T-helper 2 cell treated with Interferon-gamma antibody and Interleukin-4, amounts not matched to agents 5 μg/mL and 100 μg/mL, for 36 hours (primary cell): ENCODE results near the gene ZPR1.

Experiments used
- DNase-seq: peaks from one replicate; pipeline ENCODE4 v3.0.0; 2021; ENCODE audit warnings: low spot score
- H3K27ac Mint-ChIP-seq: one replicate; pipeline ENCODE4 v1.8.0; 2021; ENCODE audit warnings: mild to moderate bottlenecking, mixed read lengths
- H3K27me3 Mint-ChIP-seq: one replicate; pipeline ENCODE4 v1.8.0; 2021; ENCODE audit warnings: low read depth, mixed read lengths
- H3K36me3 Mint-ChIP-seq: one replicate; pipeline ENCODE4 v1.8.0; 2021; ENCODE audit warnings: low read depth, mixed read lengths
- H3K4me1 Mint-ChIP-seq: one replicate; pipeline ENCODE4 v1.8.0; 2021; ENCODE audit warnings: low read depth, mixed read lengths
- H3K4me3 Mint-ChIP-seq: one replicate; pipeline ENCODE4 v1.8.0; 2022; ENCODE audit warnings: mild to moderate bottlenecking, moderate library complexity, mixed read lengths
- H3K9me3 Mint-ChIP-seq: one replicate; pipeline ENCODE4 v1.8.0; 2021; ENCODE audit warnings: mixed read lengths

ZPR1 gene

GRCh38 chr11:116792144-116792868 is 4.5 kb upstream of the ZPR1 start:
- no peaks in the 10 kb centered on the region for H3K9me3 Mint-ChIP-seq
- peaks cover 1% of the 10 kb centered on the region for H3K36me3 Mint-ChIP-seq
- DNase-seq = no peak
- peaks cover 8% of the 10 kb centered on the region for H3K4me1 Mint-ChIP-seq
- peaks cover 2% of the 10 kb centered on the region for H3K27me3 Mint-ChIP-seq
- no peak overlapping the region for H3K4me3 Mint-ChIP-seq
- H3K27ac Mint-ChIP-seq = no peak overlapping the region

GRCh38 chr11:116791813-116792143 is 4.0 kb upstream of the ZPR1 start, which contains the start of gene APOA5:
TSS of gene APOA5 (minus strand) at chr11:116791879. CDS start at chr11:116791860, 19 bp downstream.
- Mint-ChIP-seq H3K4me3 (no peak within 1 kb of the TSS), H3K36me3 (peaks cover 7% of the 10 kb centered on the region), H3K27ac (no peak within 1 kb of the TSS), H3K9me3 (no peaks in the 10 kb centered on the region), H3K4me1 (peaks cover 12% of the 10 kb centered on the region), H3K27me3 (peaks cover 2% of the 10 kb centered on the region)
- DNase-seq = no peak

GRCh38 chr11:116791002-116791812 is 3.4 kb upstream of the ZPR1 start:
- no peak overlapping the region for H3K4me3 Mint-ChIP-seq
- no peaks in the 10 kb centered on the region for H3K27me3 Mint-ChIP-seq
- no peak overlapping the region for H3K27ac Mint-ChIP-seq
- no peaks in the 10 kb centered on the region for H3K9me3 Mint-ChIP-seq
- DNase-seq = peak; percentile 66
- H3K4me1 Mint-ChIP-seq = peaks cover 12% of the 10 kb centered on the region
- peaks cover 12% of the 10 kb centered on the region for H3K36me3 Mint-ChIP-seq

- no peak for DNase-seq
- Mint-ChIP-seq H3K36me3 (peaks cover 18% of the 10 kb centered on the region), H3K4me1 (peaks cover 16% of the 10 kb centered on the region), H3K4me3 (no peak overlapping the region), H3K9me3 (no peaks in the 10 kb centered on the region), H3K27me3 (no peaks in the 10 kb centered on the region), H3K27ac (no peak overlapping the region)
Measured at GRCh38 chr11:116790167-116791001, 2.6 kb upstream of the ZPR1 start.

GRCh38 chr11:116788975-116789374 is 1.2 kb upstream of the ZPR1 start:
- Mint-ChIP-seq H3K27ac (no peak overlapping the region), H3K36me3 (peaks cover 32% of the 10 kb centered on the region), H3K4me3 (peak overlapping the region; percentile 91), H3K4me1 (peaks cover 20% of the 10 kb centered on the region), H3K9me3 (no peaks in the 10 kb centered on the region), H3K27me3 (no peaks in the 10 kb centered on the region)
- no peak for DNase-seq

- Mint-ChIP-seq H3K27me3 (no peaks in the 10 kb centered on the region), H3K4me3 (peak overlapping the region; percentile 91), H3K36me3 (peaks cover 33% of the 10 kb centered on the region), H3K9me3 (no peaks in the 10 kb centered on the region), H3K27ac (peak overlapping the region; percentile 90), H3K4me1 (peaks cover 18% of the 10 kb centered on the region)
- no peak for DNase-seq
Measured at GRCh38 chr11:116788534-116788933, 711 bp upstream of the ZPR1 start.

- Mint-ChIP-seq H3K36me3 (peaks cover 42% of the 10 kb centered on the region), H3K27me3 (no peaks in the 10 kb centered on the region), H3K27ac (peak overlapping the region; percentile 90), H3K4me1 (peaks cover 21% of the 10 kb centered on the region), H3K4me3 (peak overlapping the region; percentile 91), H3K9me3 (no peaks in the 10 kb centered on the region)
- DNase-seq = no peak
Measured at GRCh38 chr11:116787436-116787785, 412 bp downstream of the ZPR1 start.

- no peak for DNase-seq
- Mint-ChIP-seq H3K4me1 (peaks cover 24% of the 10 kb centered on the region), H3K4me3 (peak overlapping the region; percentile 91), H3K27ac (peak overlapping the region; percentile 90), H3K9me3 (no peaks in the 10 kb centered on the region), H3K36me3 (peaks cover 46% of the 10 kb centered on the region), H3K27me3 (no peaks in the 10 kb centered on the region)
Measured at GRCh38 chr11:116786966-116787365, 857 bp downstream of the ZPR1 start.

GRCh38 chr11:116786326-116786725 is 1.5 kb downstream of the ZPR1 start:
- Mint-ChIP-seq H3K9me3 (no peaks in the 10 kb centered on the region), H3K27ac (no peak overlapping the region), H3K4me1 (peaks cover 24% of the 10 kb centered on the region), H3K36me3 (peaks cover 50% of the 10 kb centered on the region), H3K27me3 (no peaks in the 10 kb centered on the region), H3K4me3 (peak overlapping the region; percentile 91)
- no peak for DNase-seq

- no peak for DNase-seq
- H3K36me3 Mint-ChIP-seq = peaks cover 83% of the 10 kb centered on the region
- peaks cover 28% of the 10 kb centered on the region for H3K4me1 Mint-ChIP-seq
- no peaks in the 10 kb centered on the region for H3K27me3 Mint-ChIP-seq
- no peaks in the 10 kb centered on the region for H3K9me3 Mint-ChIP-seq
- no peak overlapping the region for H3K4me3 Mint-ChIP-seq
- no peak overlapping the region for H3K27ac Mint-ChIP-seq
Measured at GRCh38 chr11:116782728-116783127, 5.1 kb downstream of the ZPR1 start.

- DNase-seq = no peak
- no peaks in the 10 kb centered on the region for H3K27me3 Mint-ChIP-seq
- H3K4me3 Mint-ChIP-seq = no peak overlapping the region
- peaks cover 32% of the 10 kb centered on the region for H3K4me1 Mint-ChIP-seq
- peaks cover 63% of the 10 kb centered on the region for H3K36me3 Mint-ChIP-seq
- no peaks in the 10 kb centered on the region for H3K9me3 Mint-ChIP-seq
- no peak overlapping the region for H3K27ac Mint-ChIP-seq
Measured at GRCh38 chr11:116778556-116778955, 9.3 kb downstream of the ZPR1 start.

GRCh38 chr11:116777056-116777455 is 10.8 kb downstream of the ZPR1 start:
- DNase-seq = no peak
- peaks cover 50% of the 10 kb centered on the region for H3K36me3 Mint-ChIP-seq
- H3K4me3 Mint-ChIP-seq = no peak overlapping the region
- H3K27ac Mint-ChIP-seq = no peak overlapping the region
- H3K27me3 Mint-ChIP-seq = no peaks in the 10 kb centered on the region
- H3K4me1 Mint-ChIP-seq = peaks cover 32% of the 10 kb centered on the region
- no peaks in the 10 kb centered on the region for H3K9me3 Mint-ChIP-seq

GRCh38 chr11:116776522-116776984 is 11.3 kb downstream of the ZPR1 start:
- DNase-seq = no peak
- H3K27me3 Mint-ChIP-seq = no peaks in the 10 kb centered on the region
- no peak overlapping the region for H3K27ac Mint-ChIP-seq
- peaks cover 36% of the 10 kb centered on the region for H3K4me1 Mint-ChIP-seq
- H3K4me3 Mint-ChIP-seq = no peak overlapping the region
- no peaks in the 10 kb centered on the region for H3K9me3 Mint-ChIP-seq
- H3K36me3 Mint-ChIP-seq = peaks cover 47% of the 10 kb centered on the region

GRCh38 chr11:116775975-116776374 is 11.8 kb downstream of the ZPR1 start:
- Mint-ChIP-seq H3K9me3 (no peaks in the 10 kb centered on the region), H3K4me3 (no peak overlapping the region), H3K4me1 (peaks cover 39% of the 10 kb centered on the region), H3K27me3 (no peaks in the 10 kb centered on the region), H3K27ac (no peak overlapping the region), H3K36me3 (peaks cover 42% of the 10 kb centered on the region)
- no peak for DNase-seq
